Caco-2 (cell line): ENCODE measurements around the gene NIPSNAP3A. TPM values are rescaled to one million over a fixed set of nuclear protein-coding genes. Genes with fewer than 3 reads are reported as not detected.

Experiments used
- BruUV-seq: library from RNA; stranded (reverse); fragments of 400-500 nt; replicated peaks from 2 replicates; lab custom pipeline; 2021; lab: Mats Ljungman, UMichigan
- CTCF ChIA-PET: fragments of 300-600 bp; sonication (Branson Sonifier 250); formaldehyde crosslinking; loops from one replicate; lab custom pipeline; 2022; ENCODE audit warnings: antibody characterized with exemption; lab: Charles Lee
- POLR2A ChIA-PET: fragments of 300-600 bp; sonication (Branson Sonifier 250); formaldehyde crosslinking; loops from one replicate; lab custom pipeline; 2022; ENCODE audit warnings: antibody characterized with exemption; lab: Charles Lee
- DNase-seq, 2 experiments: peaks; one replicate each; pipeline versions ENCODE4 v3.0.0 to v3.0.0-alpha.2; 2020 to 2022
- H3K27me3 ChIP-seq: replicated peaks from 2 replicates; pipeline ENCODE4 v1.6.0; 2011; ENCODE audit warnings: low read length; ENCODE audit not compliant: control insufficient read depth, insufficient read depth
- H3K36me3 ChIP-seq: 2 replicates; pipeline ENCODE4 v1.5.1; 2011; ENCODE audit warnings: low read length; ENCODE audit not compliant: control insufficient read depth, insufficient read depth
- H3K4me1 ChIP-seq: fragments of 250-450 bp; sonication (Bioruptor Pico); 2 replicates; pipeline ENCODE4 v1.5.1; 2020; ENCODE audit warnings: mild to moderate bottlenecking
- H3K4me3 ChIP-seq: 2 replicates; pipeline ENCODE4 v1.5.1; 2011; ENCODE audit warnings: low read depth, mild to moderate bottlenecking, control low read depth, low read length
- H3K9me3 ChIP-seq: fragments of 250-450 bp; sonication (Bioruptor Pico); 2 replicates; pipeline ENCODE4 v1.5.1; 2020; ENCODE audit warnings: mild to moderate bottlenecking, moderate library complexity
- H3K27ac Mint-ChIP-seq: one replicate; pipeline ENCODE4 v1.8.0; 2022; ENCODE audit warnings: mixed read lengths; ENCODE audit not compliant: unreplicated experiment
- H3K27me3 Mint-ChIP-seq: one replicate; pipeline ENCODE4 v1.8.0; 2022; ENCODE audit warnings: mixed read lengths; ENCODE audit not compliant: insufficient read depth, unreplicated experiment
- H3K36me3 Mint-ChIP-seq: one replicate; pipeline ENCODE4 v1.8.0; 2022; ENCODE audit warnings: mild to moderate bottlenecking, mixed read lengths; ENCODE audit not compliant: insufficient read depth, unreplicated experiment
- H3K4me1 Mint-ChIP-seq: one replicate; pipeline ENCODE4 v1.8.0; 2022; ENCODE audit warnings: low read depth, mixed read lengths; ENCODE audit not compliant: unreplicated experiment
- H3K4me3 Mint-ChIP-seq: one replicate; pipeline ENCODE4 v1.8.0; 2022; ENCODE audit warnings: mild to moderate bottlenecking, moderate library complexity, mixed read lengths; ENCODE audit not compliant: unreplicated experiment
- H3K9me3 Mint-ChIP-seq: one replicate; pipeline ENCODE4 v1.8.0; 2022; ENCODE audit warnings: mixed read lengths; ENCODE audit not compliant: unreplicated experiment
- CTCF ChIP-seq, 2 experiments: fragments of 200-600 bp in 1 of 2; IDR thresholded peaks; 1 replicate in 1 of 2; 2 replicates in 1 of 2; pipeline versions ENCODE4 v1.5.1 to v1.8.0; 2011 to 2022; ENCODE audit warnings: antibody characterized with exemption in 1 of 2, control low read depth in 1 of 2, inconsistent platforms in 1 of 2, low read depth in 1 of 2, low read length in 1 of 2, mild to moderate bottlenecking in 1 of 2, moderate library complexity in 1 of 2; ENCODE audit not compliant: insufficient read depth in 1 of 2, severe bottlenecking in 1 of 2, unreplicated experiment in 1 of 2
- intact Hi-C: fragments of 100-400 bp; cut with micrococcal nuclease; formaldehyde crosslinking; loops from one replicate; pipeline ENCODE4 v1.10.0; 2022; ENCODE audit not compliant: unreplicated experiment
- total RNA-seq: library from RNA; stranded (reverse); gene quantifications from 2 replicates; pipeline ENCODE4 v1.2.3, GENCODE V29; 2022

Gene NIPSNAP3A
- total RNA-seq, 1 experiment from 2014 or later = 19.0 TPM

- no peaks in the 10 kb centered on the region for H3K4me1 ChIP-seq
- no peaks in the 10 kb centered on the region for H3K36me3 ChIP-seq
- no peak for DNase-seq
- POLR2A ChIA-PET = no interaction called here
- TF ChIP-seq CTCF (IDR thresholded peaks at IDR 0.05; ENCODE audit: insufficient read depth in 1 of 2, low read depth in 1 of 2, low read length in 1 of 2, severe bottlenecking in 1 of 2, unreplicated experiment in 1 of 2) = no peak
- Mint-ChIP-seq H3K27me3 (no peaks in the 10 kb centered on the region), H3K9me3 (no peaks in the 10 kb centered on the region), H3K4me1 (no peaks in the 10 kb centered on the region), H3K27ac (no peak overlapping the region), H3K4me3 (no peak overlapping the region), H3K36me3 (no peaks in the 10 kb centered on the region)
- H3K4me3 ChIP-seq = no peak overlapping the region
- intact Hi-C loops = no loop called here
- H3K27me3 ChIP-seq = no peaks in the 10 kb centered on the region
- BruUV-seq = no TSS peak
- no peaks in the 10 kb centered on the region for H3K9me3 ChIP-seq
- CTCF ChIA-PET = no interaction called here
Observed at GRCh38 chr9:104774831-104775573, 27.5 kb downstream of the NIPSNAP3A start.

- no peaks in the 10 kb centered on the region for H3K27me3 ChIP-seq
- H3K4me1 Mint-ChIP-seq = no peaks in the 10 kb centered on the region
- no peak overlapping the region for H3K4me3 Mint-ChIP-seq
- no peak for TF ChIP-seq CTCF (IDR thresholded peaks at IDR 0.05; ENCODE audit: insufficient read depth in 1 of 2, low read depth in 1 of 2, low read length in 1 of 2, severe bottlenecking in 1 of 2, unreplicated experiment in 1 of 2)
- intact Hi-C loops = no loop called here
- H3K27me3 Mint-ChIP-seq = no peaks in the 10 kb centered on the region
- ChIA-PET POLR2A (no interaction called here), CTCF (no interaction called here)
- no peak overlapping the region for H3K4me3 ChIP-seq
- no peaks in the 10 kb centered on the region for H3K36me3 Mint-ChIP-seq
- H3K4me1 ChIP-seq = no peaks in the 10 kb centered on the region
- no peaks in the 10 kb centered on the region for H3K9me3 Mint-ChIP-seq
- no peaks in the 10 kb centered on the region for H3K36me3 ChIP-seq
- BruUV-seq = no TSS peak
- no peaks in the 10 kb centered on the region for H3K9me3 ChIP-seq
- no peak for DNase-seq
- H3K27ac Mint-ChIP-seq = no peak overlapping the region
Observed at GRCh38 chr9:104775574-104775936, 28.1 kb downstream of the NIPSNAP3A start.

GRCh38 chr9:104775976-104776375, 28.5 kb downstream of the NIPSNAP3A start:
- Histone ChIP-seq H3K9me3 (no peaks in the 10 kb centered on the region), H3K36me3 (no peaks in the 10 kb centered on the region), H3K27me3 (no peaks in the 10 kb centered on the region), H3K4me1 (no peaks in the 10 kb centered on the region), H3K4me3 (no peak overlapping the region)
- DNase-seq = no peak
- CTCF ChIA-PET = no interaction called here
- intact Hi-C loops = no loop called here
- POLR2A ChIA-PET = no interaction called here
- no peak overlapping the region for H3K4me3 Mint-ChIP-seq
- no TSS peak for BruUV-seq
- no peak overlapping the region for H3K27ac Mint-ChIP-seq
- no peaks in the 10 kb centered on the region for H3K4me1 Mint-ChIP-seq
- no peaks in the 10 kb centered on the region for H3K9me3 Mint-ChIP-seq
- no peak for TF ChIP-seq CTCF (IDR thresholded peaks at IDR 0.05; ENCODE audit: insufficient read depth in 1 of 2, low read depth in 1 of 2, low read length in 1 of 2, severe bottlenecking in 1 of 2, unreplicated experiment in 1 of 2)
- no peaks in the 10 kb centered on the region for H3K36me3 Mint-ChIP-seq
- H3K27me3 Mint-ChIP-seq = no peaks in the 10 kb centered on the region
